ENCODE data around the gene UGT1A8.
"Not testable (repeated sequence)": the region's sequence is repeated elsewhere in the genome, so short reads cannot be mapped to it uniquely, and the experiment has no call there.

Gene UGT1A8

GRCh38 chr2:233627331-233628025 is 10.0 kb downstream of the UGT1A8 start:
- Histone ChIP-seq H3K27ac (no peak overlapping the region), H3K4me2 (no peak overlapping the region), H3K36me3 (no peaks in the 10 kb centered on the region), H3K27me3 (no peaks in the 10 kb centered on the region), H4K20me1 (no peaks in the 10 kb centered on the region), H3K9ac (no peak overlapping the region), H3K9me3 (replicated peaks in 1 of 11) (peaks cover 13 to 31% (median 21%) of the 10 kb centered on the region in 11 experiments; a peak in 20 of 22 replicates), H3K4me3 (no peak overlapping the region), H3K4me1 (no peaks in the 10 kb centered on the region)
- no peak for TF ChIP-seq Cebpa-rat (IDR thresholded peaks at IDR 0.05)

GRCh38 chr2:233636306-233636705 is 18.9 kb downstream of the UGT1A8 start, which contains the start of gene UGT1A10:
TSS of gene UGT1A10 (plus strand) at chr2:233636448. CDS start at chr2:233636523, 75 bp downstream.
- H3K4me3 ChIP-seq, H3K4me2 ChIP-seq, H3K9ac ChIP-seq, H4K20me1 ChIP-seq, H3K27me3 ChIP-seq, H3K36me3 ChIP-seq, H3K4me1 ChIP-seq, H3K27ac ChIP-seq: not testable (repeated sequence)
- H3K9me3 ChIP-seq (replicated peaks in 1 of 11): 0 out of 22 replicates have a peak, but pooled peaks cover 0 to 12% (median 0%) of the 10 kb centered on the region in 11 experiments

GRCh38 chr2:233638836-233639235 is 21.4 kb downstream of the UGT1A8 start:
- no peak overlapping the region for H3K4me2 ChIP-seq
- no peaks in the 10 kb centered on the region for H3K4me1 ChIP-seq
- H3K27ac ChIP-seq: no peak overlapping the region
- TF ChIP-seq Cebpa-rat (IDR thresholded peaks at IDR 0.05): no peak
- H3K36me3 ChIP-seq: no peaks in the 10 kb centered on the region
- H3K9ac ChIP-seq: no peak overlapping the region
- H3K4me3 ChIP-seq: no peak overlapping the region
- no peaks in the 10 kb centered on the region for H3K27me3 ChIP-seq
- H4K20me1 ChIP-seq: no peaks in the 10 kb centered on the region
- H3K9me3 ChIP-seq (replicated peaks in 1 of 11): peaks cover 13 to 26% (median 22%) of the 10 kb centered on the region in 11 experiments; a peak in 19 of 22 replicates

DNA sequence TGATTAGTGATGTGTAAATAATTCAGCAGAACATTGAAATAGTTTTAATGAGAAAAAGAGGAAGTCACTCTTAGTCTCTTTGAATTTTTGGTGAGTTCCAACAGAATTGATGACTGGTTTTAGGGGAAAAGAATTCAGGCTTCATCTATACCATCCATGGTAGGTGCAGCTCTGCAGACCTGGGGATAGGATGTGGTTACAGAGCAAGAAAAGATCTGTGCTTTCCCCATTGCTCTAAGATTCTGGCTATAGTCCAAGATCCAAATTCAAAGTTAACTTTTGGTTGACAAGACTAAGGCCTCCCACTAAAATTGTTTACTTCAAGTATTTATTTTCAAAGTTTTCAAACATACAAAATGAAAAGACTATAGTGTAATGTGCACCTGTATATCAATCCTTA is 22.4 kb downstream of the UGT1A8 start:
- TF ChIP-seq Cebpa-rat (IDR thresholded peaks at IDR 0.05): no peak
- Histone ChIP-seq H3K36me3 (no peaks in the 10 kb centered on the region), H3K4me1 (no peaks in the 10 kb centered on the region), H3K4me2 (no peak overlapping the region), H3K27me3 (no peaks in the 10 kb centered on the region), H3K4me3 (no peak overlapping the region), H4K20me1 (no peaks in the 10 kb centered on the region), H3K9me3 (replicated peaks in 1 of 11) (peaks cover 21 to 36% (median 32%) of the 10 kb centered on the region in 11 experiments), H3K9ac (no peak overlapping the region), H3K27ac (no peak overlapping the region)

- Histone ChIP-seq H3K4me3 (no peak overlapping the region), H3K36me3 (no peaks in the 10 kb centered on the region; a peak in 2 of 22 replicates), H4K20me1 (no peaks in the 10 kb centered on the region), H3K4me2 (no peak overlapping the region), H3K27ac (no peak overlapping the region), H3K9ac (no peak overlapping the region), H3K27me3 (no peaks in the 10 kb centered on the region), H3K9me3 (replicated peaks in 1 of 11) (peaks cover 46 to 66% (median 57%) of the 10 kb centered on the region in 11 experiments), H3K4me1 (no peaks in the 10 kb centered on the region)
- no peak for TF ChIP-seq Cebpa-rat (IDR thresholded peaks at IDR 0.05)
Measured at GRCh38 chr2:233643128-233643527, 25.7 kb downstream of the UGT1A8 start.

DNA sequence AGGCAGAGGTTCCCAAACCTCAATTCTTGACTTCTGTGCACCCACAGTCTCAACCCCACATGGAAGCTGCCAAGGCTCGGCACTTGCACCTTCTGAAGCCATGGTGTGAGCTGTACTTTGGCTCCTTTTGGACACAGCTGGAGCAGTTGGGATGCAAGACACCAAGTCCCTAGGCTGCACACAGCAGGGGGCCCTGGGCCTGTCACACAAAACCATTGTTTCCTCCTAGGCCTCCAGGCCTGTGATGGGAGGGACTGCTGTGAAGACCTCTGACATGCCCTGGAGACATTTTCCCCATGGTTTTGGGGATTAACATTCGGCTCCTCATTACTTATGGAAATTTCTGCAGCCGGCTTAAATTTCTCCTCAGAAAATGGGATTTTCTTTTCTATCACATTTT is 28.6 kb downstream of the UGT1A8 start:
- H3K9me3 ChIP-seq (replicated peaks in 1 of 11): peaks cover 46 to 66% (median 57%) of the 10 kb centered on the region in 11 experiments
- not testable (repeated sequence) for H3K27me3 ChIP-seq, H3K4me3 ChIP-seq, H3K27ac ChIP-seq, H3K4me2 ChIP-seq, H4K20me1 ChIP-seq, H3K36me3 ChIP-seq, H3K4me1 ChIP-seq, H3K9ac ChIP-seq

GRCh38 chr2:233650981-233651380 is 33.5 kb downstream of the UGT1A8 start:
- H3K27me3 ChIP-seq: no peaks in the 10 kb centered on the region
- no peak overlapping the region for H3K27ac ChIP-seq
- no peaks in the 10 kb centered on the region for H4K20me1 ChIP-seq
- H3K4me1 ChIP-seq: no peaks in the 10 kb centered on the region
- H3K36me3 ChIP-seq: no peaks in the 10 kb centered on the region; a peak in 1 of 22 replicates
- no peak overlapping the region for H3K4me2 ChIP-seq
- no peak for TF ChIP-seq Cebpa-rat (IDR thresholded peaks at IDR 0.05)
- no peak overlapping the region for H3K9ac ChIP-seq
- H3K9me3 ChIP-seq (replicated peaks in 1 of 11): peaks cover 12 to 19% (median 14%) of the 10 kb centered on the region in 11 experiments
- H3K4me3 ChIP-seq: no peak overlapping the region

- H3K4me3 ChIP-seq: no peak overlapping the region
- H3K4me2 ChIP-seq: no peak overlapping the region
- no peak overlapping the region for H3K9ac ChIP-seq
- no peaks in the 10 kb centered on the region for H4K20me1 ChIP-seq
- no peak for TF ChIP-seq Cebpa-rat (IDR thresholded peaks at IDR 0.05)
- peaks cover 8 to 14% (median 10%) of the 10 kb centered on the region in 11 experiments for H3K9me3 ChIP-seq (replicated peaks in 1 of 11)
- H3K27ac ChIP-seq: no peak overlapping the region
- H3K27me3 ChIP-seq: no peaks in the 10 kb centered on the region
- H3K36me3 ChIP-seq: no peaks in the 10 kb centered on the region
- H3K4me1 ChIP-seq: no peaks in the 10 kb centered on the region
Measured at GRCh38 chr2:233651430-233651829, 34.0 kb downstream of the UGT1A8 start.

DNA sequence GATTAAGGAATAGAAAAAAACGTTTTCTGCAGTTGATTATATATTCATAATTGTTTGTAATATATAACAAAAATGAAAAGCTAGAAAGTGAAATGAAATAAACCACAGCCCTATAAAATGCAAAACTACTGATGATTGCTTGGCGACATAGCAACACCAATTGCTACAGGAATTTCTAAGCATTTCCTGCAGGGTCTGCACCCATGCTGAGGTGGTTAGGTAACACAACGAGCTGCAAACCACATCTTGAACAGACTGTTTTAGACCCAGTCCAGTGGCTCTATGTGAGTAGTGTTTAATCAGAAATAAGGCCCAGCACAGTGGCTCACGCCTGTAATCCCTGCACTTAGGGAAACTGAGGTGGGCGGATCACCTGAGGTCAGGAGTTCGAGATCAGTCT is 37.1 kb downstream of the UGT1A8 start:
- Histone ChIP-seq H4K20me1 (no peaks in the 10 kb centered on the region), H3K4me3 (no peak overlapping the region), H3K27ac (no peak overlapping the region), H3K4me2 (no peak overlapping the region), H3K27me3 (no peaks in the 10 kb centered on the region), H3K9ac (no peak overlapping the region), H3K9me3 (replicated peaks in 1 of 11) (no peaks in the 10 kb centered on the region), H3K36me3 (no peaks in the 10 kb centered on the region), H3K4me1 (no peaks in the 10 kb centered on the region)
- no peak for TF ChIP-seq Cebpa-rat (IDR thresholded peaks at IDR 0.05)

GRCh38 chr2:233655043-233655442 is 37.6 kb downstream of the UGT1A8 start:
- no peaks in the 10 kb centered on the region for H3K27me3 ChIP-seq
- H3K4me3 ChIP-seq: no peak overlapping the region
- H3K9ac ChIP-seq: no peak overlapping the region
- no peak for TF ChIP-seq Cebpa-rat (IDR thresholded peaks at IDR 0.05)
- no peak overlapping the region for H3K27ac ChIP-seq
- H3K4me2 ChIP-seq: no peak overlapping the region
- H3K36me3 ChIP-seq: no peaks in the 10 kb centered on the region
- no peaks in the 10 kb centered on the region for H3K4me1 ChIP-seq
- H4K20me1 ChIP-seq: no peaks in the 10 kb centered on the region
- no peaks in the 10 kb centered on the region for H3K9me3 ChIP-seq (replicated peaks in 1 of 11)

DNA sequence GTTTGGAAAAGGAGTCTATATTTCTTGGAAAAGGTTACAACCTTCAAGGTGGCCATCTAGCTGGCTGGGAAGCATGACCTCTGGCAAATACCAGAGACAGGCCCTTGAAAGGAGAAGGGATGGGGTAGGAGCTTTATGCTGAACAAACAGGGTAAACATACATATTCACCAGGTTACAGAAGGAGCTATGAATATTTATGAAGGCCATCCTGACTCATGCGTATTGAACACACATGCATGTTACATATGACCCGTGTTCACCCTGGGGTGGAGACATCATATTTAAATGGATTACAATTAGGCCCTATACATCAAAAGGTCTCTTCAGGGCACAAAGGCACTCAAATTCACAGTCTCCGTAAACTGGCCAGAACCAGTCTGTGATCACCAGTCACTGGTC is 38.5 kb downstream of the UGT1A8 start:
- not testable (repeated sequence) for H3K9me3 ChIP-seq (replicated peaks in 1 of 11); H3K4me1 ChIP-seq; H3K27ac ChIP-seq; H3K9ac ChIP-seq; H3K27me3 ChIP-seq; H4K20me1 ChIP-seq; H3K36me3 ChIP-seq; H3K4me3 ChIP-seq; H3K4me2 ChIP-seq
